ENCODE results near the gene NEGR1.

The NEGR1 gene

DNA sequence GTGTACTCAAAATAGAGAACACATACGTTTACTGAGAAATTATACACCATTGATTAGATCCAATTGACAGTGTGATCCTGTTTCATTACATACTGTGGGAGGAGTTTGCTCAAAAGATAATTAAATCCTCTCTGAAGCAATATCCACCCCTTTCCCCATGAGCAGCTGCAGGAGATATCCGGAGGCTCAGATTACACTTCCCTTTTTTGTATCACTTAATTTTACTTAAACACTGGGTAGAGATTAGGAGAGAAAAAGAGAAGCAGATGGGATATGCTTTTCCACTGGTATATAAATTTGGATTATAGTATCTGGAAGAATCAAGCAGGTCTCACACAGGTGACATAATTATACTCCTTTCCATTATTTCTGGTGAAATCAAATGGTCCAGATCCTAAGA lies 868.2 kb downstream of the NEGR1 start:
- no peaks in the 10 kb centered on the region for H3K9me3 ChIP-seq (ENCODE audit: insufficient read depth, low read depth, low read length)
- no peaks in the 10 kb centered on the region for H3K9me2 ChIP-seq (replicated peaks; ENCODE audit: low read depth, low read length)
- H3F3A ChIP-seq (ENCODE audit: low read depth), result no peaks in the 10 kb centered on the region
- H3K79me2 ChIP-seq (ENCODE audit: insufficient read depth, low read length), result no peaks in the 10 kb centered on the region
- H3K4me3 ChIP-seq (ENCODE audit: low read length, poor library complexity, severe bottlenecking), result no peak overlapping the region
- TF ChIP-seq, protein P1, sequence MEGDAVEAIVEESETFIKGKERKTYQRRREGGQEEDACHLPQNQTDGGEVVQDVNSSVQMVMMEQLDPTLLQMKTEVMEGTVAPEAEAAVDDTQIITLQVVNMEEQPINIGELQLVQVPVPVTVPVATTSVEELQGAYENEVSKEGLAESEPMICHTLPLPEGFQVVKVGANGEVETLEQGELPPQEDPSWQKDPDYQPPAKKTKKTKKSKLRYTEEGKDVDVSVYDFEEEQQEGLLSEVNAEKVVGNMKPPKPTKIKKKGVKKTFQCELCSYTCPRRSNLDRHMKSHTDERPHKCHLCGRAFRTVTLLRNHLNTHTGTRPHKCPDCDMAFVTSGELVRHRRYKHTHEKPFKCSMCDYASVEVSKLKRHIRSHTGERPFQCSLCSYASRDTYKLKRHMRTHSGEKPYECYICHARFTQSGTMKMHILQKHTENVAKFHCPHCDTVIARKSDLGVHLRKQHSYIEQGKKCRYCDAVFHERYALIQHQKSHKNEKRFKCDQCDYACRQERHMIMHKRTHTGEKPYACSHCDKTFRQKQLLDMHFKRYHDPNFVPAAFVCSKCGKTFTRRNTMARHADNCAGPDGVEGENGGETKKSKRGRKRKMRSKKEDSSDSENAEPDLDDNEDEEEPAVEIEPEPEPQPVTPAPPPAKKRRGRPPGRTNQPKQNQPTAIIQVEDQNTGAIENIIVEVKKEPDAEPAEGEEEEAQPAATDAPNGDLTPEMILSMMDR (conservative IDR thresholded peaks at IDR 0.05; ENCODE audit: low read length), result no peak
- no peak for TF ChIP-seq EZH2phosphoT487 (IDR thresholded peaks at IDR 0.05; ENCODE audit: borderline replicate concordance)
- H3K9ac ChIP-seq (ENCODE audit: low read depth, low read length, poor library complexity, severe bottlenecking), result no peak overlapping the region
- H4K20me1 ChIP-seq (ENCODE audit: insufficient read depth, low read length, poor library complexity, severe bottlenecking), result no peaks in the 10 kb centered on the region
- no peak overlapping the region for H2AFZ ChIP-seq (ENCODE audit: low read length)
- no peak overlapping the region for H3K4me2 ChIP-seq (ENCODE audit: low read depth, low read length, poor library complexity, severe bottlenecking)
- no peaks in the 10 kb centered on the region for H3K36me3 ChIP-seq (ENCODE audit: insufficient read depth, low read length)
- no peaks in the 10 kb centered on the region for H3K4me1 ChIP-seq (ENCODE audit: insufficient read depth, low read length, poor library complexity, severe bottlenecking)
- no peaks in the 10 kb centered on the region for H3K27me3 ChIP-seq (ENCODE audit: insufficient read depth, low read length, poor library complexity, severe bottlenecking)

DNA sequence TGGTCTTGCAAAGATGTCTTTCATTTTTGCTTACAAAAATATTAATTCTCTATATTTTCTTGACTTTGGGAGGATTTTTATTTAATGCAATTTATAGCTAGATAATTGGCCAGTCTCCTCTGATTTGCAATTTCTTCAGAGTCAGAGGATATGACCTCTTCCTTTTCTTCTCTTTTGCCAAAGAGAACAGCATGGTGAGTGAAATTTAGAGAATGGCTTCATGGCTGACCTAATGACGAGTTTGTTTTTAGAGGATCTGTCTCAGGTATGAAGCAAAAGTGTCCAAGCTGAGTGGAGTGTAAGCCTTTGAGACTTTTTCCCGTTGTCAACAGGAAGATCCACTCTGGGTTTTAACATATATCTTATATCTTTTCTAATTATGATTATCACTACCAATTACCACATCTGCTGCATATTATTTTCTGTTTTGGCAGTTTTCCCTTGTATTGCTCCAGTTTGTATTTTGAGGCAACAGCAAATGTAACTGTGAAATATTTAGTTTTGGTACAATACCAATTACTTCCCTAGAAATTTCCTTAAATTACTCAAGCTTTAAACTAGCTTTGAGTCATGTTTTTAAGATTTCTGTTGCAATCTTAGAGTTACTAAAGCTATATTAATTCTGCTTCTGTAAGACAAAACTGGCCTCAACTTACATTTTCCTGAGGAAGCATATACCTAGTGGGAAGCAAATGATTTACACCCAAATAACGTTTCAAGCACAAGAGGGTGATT lies 868.7 kb downstream of the NEGR1 start:
- Histone ChIP-seq H3K9me2 (replicated peaks; ENCODE audit: low read depth, low read length) (no peaks in the 10 kb centered on the region), H3K9me3 (ENCODE audit: insufficient read depth, low read depth, low read length) (no peaks in the 10 kb centered on the region), H3K36me3 (ENCODE audit: insufficient read depth, low read length) (no peaks in the 10 kb centered on the region), H2AFZ (ENCODE audit: low read length) (no peak overlapping the region), H3K4me3 (ENCODE audit: low read length, poor library complexity, severe bottlenecking) (no peak overlapping the region), H4K20me1 (ENCODE audit: insufficient read depth, low read length, poor library complexity, severe bottlenecking) (no peaks in the 10 kb centered on the region), H3F3A (ENCODE audit: low read depth) (no peaks in the 10 kb centered on the region), H3K79me2 (ENCODE audit: insufficient read depth, low read length) (no peaks in the 10 kb centered on the region), H3K4me2 (ENCODE audit: low read depth, low read length, poor library complexity, severe bottlenecking) (no peak overlapping the region), H3K4me1 (ENCODE audit: insufficient read depth, low read length, poor library complexity, severe bottlenecking) (no peaks in the 10 kb centered on the region), H3K9ac (ENCODE audit: low read depth, low read length, poor library complexity, severe bottlenecking) (no peak overlapping the region), H3K27me3 (ENCODE audit: insufficient read depth, low read length, poor library complexity, severe bottlenecking) (no peaks in the 10 kb centered on the region)
- TF ChIP-seq EZH2phosphoT487 (IDR thresholded peaks at IDR 0.05; ENCODE audit: borderline replicate concordance), result no peak
- TF ChIP-seq, protein P1 (conservative IDR thresholded peaks at IDR 0.05; ENCODE audit: low read length), result no peak

DNA sequence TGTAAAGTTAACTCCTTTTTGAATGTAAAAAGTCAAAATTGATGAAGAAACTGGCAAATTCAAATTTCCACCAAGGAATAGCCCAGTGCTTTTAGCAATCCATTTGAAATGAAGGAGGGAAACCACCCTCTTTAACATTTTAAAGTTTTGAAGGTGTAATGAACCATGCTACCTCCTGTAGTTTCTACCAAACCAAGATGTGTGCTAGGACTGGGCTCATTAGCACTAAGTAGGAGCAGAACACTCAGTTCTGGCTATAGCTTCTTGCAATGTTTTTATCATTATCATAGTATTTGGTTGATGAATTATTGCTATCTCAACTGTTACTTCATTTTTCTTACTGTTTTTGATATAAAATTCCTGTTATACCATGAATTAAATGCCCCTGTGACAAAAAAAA lies 882.3 kb downstream of the NEGR1 start:
- Histone ChIP-seq H3K27me3 (ENCODE audit: insufficient read depth, low read length, poor library complexity, severe bottlenecking) (no peaks in the 10 kb centered on the region), H3K4me2 (ENCODE audit: low read depth, low read length, poor library complexity, severe bottlenecking) (no peak overlapping the region)

More for the DNA sequence above, 882.3 kb downstream of the NEGR1 start:
- H3K79me2 ChIP-seq (ENCODE audit: insufficient read depth, low read length), result no peaks in the 10 kb centered on the region
- H3K36me3 ChIP-seq (ENCODE audit: insufficient read depth, low read length), result no peaks in the 10 kb centered on the region
- no peaks in the 10 kb centered on the region for H3K4me1 ChIP-seq (ENCODE audit: insufficient read depth, low read length, poor library complexity, severe bottlenecking)
- H3K9ac ChIP-seq (ENCODE audit: low read depth, low read length, poor library complexity, severe bottlenecking), result no peak overlapping the region
- no peaks in the 10 kb centered on the region for H3F3A ChIP-seq (ENCODE audit: low read depth)
- H3K9me3 ChIP-seq (ENCODE audit: insufficient read depth, low read depth, low read length), result no peaks in the 10 kb centered on the region
- H3K4me3 ChIP-seq (ENCODE audit: low read length, poor library complexity, severe bottlenecking), result no peak overlapping the region
- TF ChIP-seq, protein P1 (conservative IDR thresholded peaks at IDR 0.05; ENCODE audit: low read length), result no peak
- no peak for TF ChIP-seq EZH2phosphoT487 (IDR thresholded peaks at IDR 0.05; ENCODE audit: borderline replicate concordance)
- no peaks in the 10 kb centered on the region for H4K20me1 ChIP-seq (ENCODE audit: insufficient read depth, low read length, poor library complexity, severe bottlenecking)
- H2AFZ ChIP-seq (ENCODE audit: low read length), result no peak overlapping the region
- no peaks in the 10 kb centered on the region for H3K9me2 ChIP-seq (replicated peaks; ENCODE audit: low read depth, low read length)

Data from Loucy (cell line).